Measurements from ENCODE around the gene RXFP3. TPM values are rescaled to one million over a fixed set of nuclear protein-coding genes. Genes with fewer than 3 reads are reported as not detected.

RXFP3 gene
- total RNA-seq, 4 donors from 2014 or later: not detected

- Histone ChIP-seq H3K27ac (peak overlapping the region; percentile 41 to 72 (median 54)), H3K4me1 (peaks cover 0 to 8% (median 4%) of the 10 kb centered on the region in 4 donors), H3K36me3 (no peaks in the 10 kb centered on the region), H3K9me3 (no peaks in the 10 kb centered on the region), H3K27me3 (peaks cover 23% of the 10 kb centered on the region), H3K4me3 (peak overlapping the region in 3 of 4 donors; percentile 10 to 51 (median 20))
- intact Hi-C loops (cut with DNase I; ENCODE audit: low total_unique reads): no loop called here
- in situ Hi-C loops (cut with MboI; ENCODE audit: low pct_ligation_motif_present in 1 of 4, low pct_unique_long_range_greater_than_20kb in 1 of 4, low sequenced_read_pairs in 3 of 4): no loop called here
- TF ChIP-seq POLR2A (IDR thresholded peaks at IDR 0.05) (no peak), CTCF (IDR thresholded peaks at IDR 0.05) (no peak), EP300 (IDR thresholded peaks at IDR 0.05; ENCODE audit: low read depth) (no peak), POLR2AphosphoS5 (IDR thresholded peaks at IDR 0.05) (no peak)
- 17 to 20% methylated on average over 1 to 6 of the region's 6 CpGs for WGBS, 2 donors (ENCODE audit: low coverage in 1 of 2)
- no peak for DNase-seq
Measured at GRCh38 chr5:33891446-33891787, 44.8 kb upstream of the RXFP3 start.

- Histone ChIP-seq H3K9me3 (no peaks in the 10 kb centered on the region), H3K4me3 (peak within 1 kb of the TSS; percentile 10 to 51 (median 15)), H3K27ac (peak within 1 kb of the TSS; percentile 41 to 72 (median 54)), H3K4me1 (peaks cover 0 to 8% (median 4%) of the 10 kb centered on the region in 4 donors), H3K36me3 (no peaks in the 10 kb centered on the region), H3K27me3 (peaks cover 23% of the 10 kb centered on the region)
- intact Hi-C loops (cut with DNase I; ENCODE audit: low total_unique reads) (no loop called here), in situ Hi-C loops (cut with MboI; ENCODE audit: low pct_ligation_motif_present in 1 of 4, low pct_unique_long_range_greater_than_20kb in 1 of 4, low sequenced_read_pairs in 3 of 4) (no loop called here)
- TF ChIP-seq CTCF (IDR thresholded peaks at IDR 0.05) (no peak), POLR2AphosphoS5 (IDR thresholded peaks at IDR 0.05) (no peak), EP300 (IDR thresholded peaks at IDR 0.05; ENCODE audit: low read depth) (no peak), POLR2A (IDR thresholded peaks at IDR 0.05) (no peak)
- DNase-seq: peak; percentile 24
- 21 to 43% methylated on average over 3 to 41 of the region's 45 CpGs for WGBS, 2 donors (ENCODE audit: low coverage in 1 of 2)
Measured at GRCh38 chr5:33891788-33892619, 44.2 kb upstream of the RXFP3 start, which contains the start of gene ADAMTS12. TSS of gene ADAMTS12 (minus strand) at chr5:33891990. CDS start at chr5:33891856, 134 bp downstream.

- peak overlapping the region in 1 of 4 donors; percentile 20 for H3K4me3 ChIP-seq
- H3K36me3 ChIP-seq: no peaks in the 10 kb centered on the region
- peak overlapping the region; percentile 41 to 72 (median 54) for H3K27ac ChIP-seq
- peaks cover 23% of the 10 kb centered on the region for H3K27me3 ChIP-seq
- WGBS, 2 donors (ENCODE audit: low coverage in 1 of 2): 62 to 80% methylated on average over 1 to 5 of the region's 5 CpGs
- H3K4me1 ChIP-seq: peaks cover 0 to 8% (median 4%) of the 10 kb centered on the region in 4 donors
- no peaks in the 10 kb centered on the region for H3K9me3 ChIP-seq
- DNase-seq: peak; percentile 10
- in situ Hi-C loops (cut with MboI; ENCODE audit: low pct_ligation_motif_present in 1 of 4, low pct_unique_long_range_greater_than_20kb in 1 of 4, low sequenced_read_pairs in 3 of 4) (no loop called here), intact Hi-C loops (cut with DNase I; ENCODE audit: low total_unique reads) (no loop called here)
- TF ChIP-seq EP300 (IDR thresholded peaks at IDR 0.05; ENCODE audit: low read depth): no peak
- TF ChIP-seq POLR2AphosphoS5 (IDR thresholded peaks at IDR 0.05): no peak
- no peak for TF ChIP-seq POLR2A (IDR thresholded peaks at IDR 0.05)
- no peak for TF ChIP-seq CTCF (IDR thresholded peaks at IDR 0.05)
Measured at GRCh38 chr5:33892620-33893137, 43.5 kb upstream of the RXFP3 start.

GRCh38 chr5:33894566-33894965 lies 41.6 kb upstream of the RXFP3 start:
- H3K4me3 ChIP-seq: no peak overlapping the region
- H3K9me3 ChIP-seq: no peaks in the 10 kb centered on the region
- intact Hi-C loops (cut with DNase I; ENCODE audit: low total_unique reads): no loop called here
- no peak overlapping the region for H3K27ac ChIP-seq
- H3K4me1 ChIP-seq: peaks cover 0 to 8% (median 4%) of the 10 kb centered on the region in 4 donors
- TF ChIP-seq EP300 (IDR thresholded peaks at IDR 0.05; ENCODE audit: low read depth) (no peak), CTCF (IDR thresholded peaks at IDR 0.05) (no peak)
- 44 to 50% methylated on average over 1 of the region's 1 CpG for WGBS, 2 donors (ENCODE audit: low coverage in 1 of 2)
- in situ Hi-C loops (cut with MboI; ENCODE audit: low pct_ligation_motif_present in 1 of 4, low pct_unique_long_range_greater_than_20kb in 1 of 4, low sequenced_read_pairs in 3 of 4): no loop called here
- no peaks in the 10 kb centered on the region for H3K36me3 ChIP-seq
- peaks cover 23% of the 10 kb centered on the region for H3K27me3 ChIP-seq
- no peak for DNase-seq
